Subcutaneous adipose tissue (tissue), 4 donors: ENCODE data around the gene ILF3. TPM values are rescaled to one million over a fixed set of nuclear protein-coding genes. Genes with fewer than 3 reads are reported as not detected.

Experiments used
- CTCF ChIP-seq: fragments of 450-650 bp; IDR thresholded peaks from one replicate; pipeline ENCODE4 v1.5.1; 2016; ENCODE audit warnings: low read depth, mild to moderate bottlenecking, control low read depth, antibody characterized with exemption, moderate library complexity
- total RNA-seq, 4 donors: library from RNA; depleted of rRNA; stranded (reverse); fragments of >200 nt; gene quantifications; one replicate each; pipeline ENCODE4 v1.1.0, GENCODE V29; 2016

Gene ILF3
- total RNA-seq, 4 donors from 2014 or later = 56.8 to 103 (median 77.7) TPM

- TF ChIP-seq CTCF = no peak
Observed at GRCh38 chr19:10706990-10707389, 52.8 kb downstream of the ILF3 start.

DNA sequence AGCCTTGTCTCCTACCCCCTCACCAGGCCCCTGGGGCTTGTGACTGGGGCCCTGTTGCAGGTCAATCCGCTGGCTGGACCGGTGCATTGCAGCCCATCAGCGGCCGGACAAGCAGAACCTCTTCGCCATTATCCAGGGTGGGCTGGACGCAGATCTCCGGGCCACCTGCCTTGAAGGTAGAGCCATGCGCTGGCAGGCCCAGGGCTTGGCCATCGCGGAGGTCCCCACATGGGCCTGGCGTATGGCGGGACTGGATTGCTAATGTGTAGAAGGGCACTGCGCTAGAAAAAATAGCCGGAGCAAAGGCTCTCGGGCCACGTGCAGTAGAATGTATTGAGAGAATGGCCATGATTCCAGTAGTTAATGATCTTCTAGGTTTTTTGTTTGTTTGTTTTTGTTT is 53.3 kb downstream of the ILF3 start:
- TF ChIP-seq CTCF = no peak

- TF ChIP-seq CTCF = no peak
Observed at GRCh38 chr19:10708291-10708690, 54.1 kb downstream of the ILF3 start.

DNA sequence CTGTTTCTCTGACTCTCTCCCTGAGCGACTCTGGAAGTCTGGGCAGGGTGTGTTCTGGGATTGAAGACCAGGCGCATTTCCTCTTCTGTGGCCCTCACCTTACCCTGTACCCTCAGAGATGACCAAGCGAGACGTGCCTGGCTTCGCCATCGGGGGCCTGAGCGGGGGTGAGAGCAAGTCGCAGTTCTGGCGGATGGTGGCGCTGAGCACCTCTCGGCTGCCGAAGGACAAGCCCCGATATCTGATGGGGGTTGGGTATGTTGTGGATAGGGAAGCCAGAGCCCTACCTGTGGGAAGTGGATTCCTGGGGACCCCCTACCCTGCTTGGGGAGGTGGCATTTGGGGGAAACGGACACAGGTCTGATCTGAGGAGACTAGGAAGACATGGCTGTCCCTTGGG is 57.9 kb downstream of the ILF3 start:
- TF ChIP-seq CTCF = no peak

GRCh38 chr19:10712754-10713153 is 58.6 kb downstream of the ILF3 start:
- no peak for TF ChIP-seq CTCF

DNA sequence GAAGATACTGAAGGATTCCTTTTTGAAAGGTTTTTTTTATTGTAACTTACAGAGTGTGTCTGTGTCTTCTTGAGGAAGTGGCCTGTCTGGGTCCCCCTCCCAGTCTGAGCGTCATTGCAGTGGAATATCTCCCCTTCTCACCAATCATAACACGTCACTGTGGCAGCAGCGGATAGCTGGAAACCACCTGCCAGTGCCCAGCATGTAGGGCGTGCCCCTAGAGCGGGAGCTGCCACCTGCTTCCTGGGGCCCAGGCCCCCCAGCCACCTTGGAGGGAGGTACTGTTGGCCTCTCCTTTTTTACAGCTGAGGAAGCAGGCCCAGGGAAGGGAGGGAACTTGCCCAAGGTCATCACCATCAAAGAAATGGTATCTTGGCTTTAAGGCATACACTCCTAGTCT is 59.2 kb downstream of the ILF3 start:
- TF ChIP-seq CTCF = no peak

DNA sequence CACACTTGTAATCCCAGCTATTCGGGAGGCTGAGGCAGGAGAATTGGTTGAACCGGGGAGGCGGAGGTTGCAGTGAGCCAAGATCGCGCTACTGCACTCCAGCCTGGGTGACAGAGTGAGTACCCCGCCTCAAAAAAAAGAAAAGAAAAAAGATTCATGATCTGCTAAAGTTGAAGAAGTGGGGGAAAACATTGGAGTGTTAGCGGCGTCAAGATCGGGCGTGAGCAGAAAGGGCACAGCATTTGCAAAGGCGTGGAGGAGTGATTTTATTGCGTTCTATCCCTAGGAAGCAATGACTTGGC is 62.9 kb downstream of the ILF3 start:
- TF ChIP-seq CTCF = no peak
